ENCODE data around the gene SIPA1L3. TPM values are rescaled to one million over a fixed set of nuclear protein-coding genes. Genes with fewer than 3 reads are reported as not detected.

Gene SIPA1L3
- total RNA-seq, 2 donors from 2014 or later: 136 to 180 TPM

DNA sequence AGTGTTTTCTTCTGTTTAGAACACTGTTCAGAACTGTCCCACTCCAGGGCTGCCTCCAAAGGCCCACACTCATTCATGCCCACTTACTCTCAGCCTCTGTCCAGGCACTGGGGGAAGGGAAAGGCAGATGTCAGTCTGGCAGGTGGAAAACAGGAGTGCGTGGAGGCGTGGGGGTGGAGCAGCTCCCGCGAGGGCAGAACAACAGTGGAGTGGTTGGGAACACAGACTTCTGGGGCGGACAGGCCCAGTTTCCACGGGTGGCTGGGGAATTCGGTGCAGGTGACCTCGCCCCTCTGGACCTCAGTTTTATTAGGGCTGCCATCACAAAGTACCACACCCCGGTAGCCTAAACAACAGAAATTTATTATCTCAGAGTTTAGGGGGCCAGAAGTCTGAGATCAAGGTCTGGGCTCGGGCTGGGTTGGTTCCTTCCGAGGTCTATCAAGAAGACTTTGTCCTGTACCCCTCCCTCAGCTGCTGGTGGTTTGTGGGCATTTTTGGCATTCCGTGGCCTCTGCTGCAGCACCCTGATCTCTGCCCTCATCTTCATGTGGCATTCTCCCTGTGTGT, 59.7 kb downstream of the SIPA1L3 start:
- DNase-seq: no peak
- peak; percentile 74 for ATAC-seq
- intact Hi-C loops (cut with DNase I, micrococcal nuclease): no loop called here

DNA sequence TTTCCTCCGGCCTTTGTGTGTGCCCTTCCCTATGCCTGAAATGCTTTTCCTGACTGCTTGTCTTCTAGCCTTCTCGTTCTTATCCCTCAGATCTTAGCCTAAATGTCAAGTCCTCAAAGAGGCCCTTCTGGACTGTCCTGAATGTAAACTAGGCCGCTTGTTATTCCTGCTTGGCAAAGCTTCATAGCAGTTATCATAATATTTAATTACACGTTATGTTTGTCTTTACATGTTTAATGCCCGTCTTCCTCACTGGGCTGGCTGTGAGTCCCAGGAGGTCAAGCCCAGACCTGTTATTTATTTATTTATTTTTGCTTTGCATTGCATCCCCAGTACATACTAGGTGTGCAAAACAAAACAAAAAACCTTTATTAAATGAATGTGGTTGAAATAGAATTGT, 62.7 kb downstream of the SIPA1L3 start:
- peak; percentile 26 for ATAC-seq
- intact Hi-C loops (cut with DNase I, micrococcal nuclease): no loop called here
- DNase-seq: no peak

DNA sequence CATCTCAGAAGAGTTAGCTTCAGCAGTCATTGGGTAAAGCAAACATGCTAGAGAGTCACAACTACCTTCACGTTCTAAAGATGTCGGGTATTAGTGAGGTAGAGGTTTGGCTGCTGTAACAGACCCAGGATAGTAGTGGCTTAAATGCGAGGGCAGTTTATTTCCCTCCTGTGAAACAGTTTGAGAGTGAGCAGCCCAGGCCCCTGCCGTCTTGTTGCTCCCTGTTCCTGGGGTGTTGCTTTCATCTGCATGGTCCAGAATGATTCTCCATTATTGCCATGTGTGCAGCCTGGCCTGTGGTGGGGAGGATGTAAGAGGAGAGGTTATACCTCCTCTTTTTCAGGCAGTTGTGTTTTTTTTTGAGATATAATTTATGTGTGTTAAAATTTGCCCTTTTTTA, 63.7 kb downstream of the SIPA1L3 start:
- ATAC-seq: no peak
- no peak for DNase-seq
- intact Hi-C loops (cut with DNase I, micrococcal nuclease): no loop called here

DNA sequence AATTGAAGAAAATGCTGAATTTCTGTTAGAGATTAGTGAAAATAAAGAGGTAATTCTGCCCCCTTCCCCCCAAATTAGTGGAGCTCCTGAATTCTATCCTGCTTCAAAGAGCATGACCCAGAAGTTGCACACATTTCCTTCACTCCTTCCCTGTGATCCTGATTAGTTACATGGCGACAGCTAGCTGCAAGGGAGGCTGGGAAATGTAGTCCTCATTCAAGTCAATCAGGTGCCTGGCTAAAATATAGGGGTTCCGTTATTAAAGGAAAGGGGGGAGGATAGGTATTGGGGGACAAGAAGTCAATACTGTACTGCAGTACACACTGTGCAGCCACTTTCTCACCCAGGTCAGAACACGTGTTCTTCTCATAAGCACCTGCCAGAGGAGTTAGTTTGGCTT, 65.8 kb downstream of the SIPA1L3 start:
- ATAC-seq (no peak), DNase-seq (no peak)
- intact Hi-C loops (cut with DNase I, micrococcal nuclease): no loop called here

DNA sequence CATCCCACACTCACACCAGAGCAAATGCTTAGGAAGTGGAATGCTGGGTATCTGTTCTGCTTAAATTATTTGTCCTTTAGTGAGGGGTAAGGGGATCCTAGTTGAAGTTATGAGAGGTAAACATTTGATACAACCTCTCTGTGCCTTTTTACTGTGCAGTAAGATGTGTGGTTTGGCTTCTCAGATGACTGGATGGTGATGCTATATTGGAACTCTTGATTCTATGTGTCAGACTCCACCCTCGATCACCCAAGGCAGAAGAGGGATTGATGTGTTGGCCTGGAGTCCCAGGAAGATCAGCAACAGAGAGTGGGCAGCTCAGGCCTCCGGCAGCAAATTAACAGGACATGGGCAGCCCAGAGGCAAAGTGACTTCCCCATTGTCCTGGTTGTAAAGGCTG, 66.7 kb downstream of the SIPA1L3 start:
- DNase-seq: no peak
- peak; percentile 28 for ATAC-seq
- intact Hi-C loops (cut with DNase I, micrococcal nuclease): no loop called here

DNA sequence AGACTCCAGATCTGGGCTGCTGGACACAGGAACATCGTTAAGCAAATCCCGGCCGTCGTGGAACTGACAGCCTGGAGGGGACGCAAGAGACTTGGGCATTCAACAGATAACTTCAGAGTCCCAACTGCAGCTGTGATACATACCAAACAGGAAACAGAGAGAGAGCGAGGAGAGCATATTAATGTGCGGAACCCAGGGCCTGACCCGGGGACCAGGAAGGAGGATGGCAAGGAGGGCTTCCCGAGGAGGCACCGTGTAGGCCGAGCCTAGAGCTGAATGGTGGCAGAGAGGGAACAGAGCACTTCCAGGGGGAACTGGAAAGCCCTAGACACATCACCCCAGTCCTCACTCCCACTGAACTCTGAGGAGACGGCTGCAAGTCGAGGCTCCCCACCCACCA, 68.1 kb downstream of the SIPA1L3 start:
- no peak for ATAC-seq

DNA sequence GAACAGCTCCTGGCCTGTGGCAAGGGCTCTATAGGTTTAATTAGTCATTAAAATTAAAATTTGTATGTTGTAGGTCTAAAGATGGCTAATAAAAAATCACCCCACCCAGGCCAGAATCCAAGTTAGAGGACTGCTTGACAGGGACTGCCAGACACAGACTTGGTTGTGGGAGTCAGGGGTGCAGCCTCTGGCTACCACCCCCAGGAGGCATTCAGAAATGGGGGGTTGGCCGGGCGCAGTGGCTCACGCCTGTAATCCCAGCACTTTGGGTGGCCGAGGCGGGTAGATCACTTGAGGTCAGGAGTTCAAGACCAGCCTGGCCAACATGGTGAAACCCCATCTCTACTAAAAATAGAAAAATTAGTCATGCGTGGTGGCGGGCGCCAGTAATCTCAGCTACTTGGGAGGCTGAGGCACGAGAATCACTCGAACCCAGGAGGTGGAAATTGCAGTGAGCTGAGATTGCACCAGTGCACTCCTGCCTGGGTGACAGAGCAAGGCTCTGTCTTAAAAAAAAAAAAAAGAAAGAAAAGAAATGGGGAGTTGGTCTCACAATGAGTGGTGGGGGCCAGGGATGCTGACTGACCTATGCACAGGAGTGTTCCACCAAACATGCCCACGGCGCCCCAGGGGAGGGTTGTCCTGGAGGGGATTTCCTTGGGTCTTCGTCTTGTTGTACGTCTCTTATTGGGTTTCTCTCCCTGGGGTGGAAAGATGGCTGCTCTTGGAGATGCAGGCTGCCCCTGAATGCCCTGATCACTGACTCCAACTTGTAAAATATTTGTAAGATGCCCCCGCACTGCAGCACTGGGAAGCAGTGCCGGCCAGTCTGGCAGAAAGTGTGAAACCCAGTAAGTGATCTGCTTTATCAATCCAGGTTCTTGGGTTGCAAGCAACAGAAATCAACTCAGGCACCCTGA, 68.8 kb downstream of the SIPA1L3 start:
- DNase-seq (no peak), ATAC-seq (no peak)
- intact Hi-C loops (cut with DNase I, micrococcal nuclease): no loop called here

More for the DNA sequence above, 68.1 kb downstream of the SIPA1L3 start:
- intact Hi-C loops (cut with DNase I, micrococcal nuclease): no loop called here
- DNase-seq: no peak

DNA sequence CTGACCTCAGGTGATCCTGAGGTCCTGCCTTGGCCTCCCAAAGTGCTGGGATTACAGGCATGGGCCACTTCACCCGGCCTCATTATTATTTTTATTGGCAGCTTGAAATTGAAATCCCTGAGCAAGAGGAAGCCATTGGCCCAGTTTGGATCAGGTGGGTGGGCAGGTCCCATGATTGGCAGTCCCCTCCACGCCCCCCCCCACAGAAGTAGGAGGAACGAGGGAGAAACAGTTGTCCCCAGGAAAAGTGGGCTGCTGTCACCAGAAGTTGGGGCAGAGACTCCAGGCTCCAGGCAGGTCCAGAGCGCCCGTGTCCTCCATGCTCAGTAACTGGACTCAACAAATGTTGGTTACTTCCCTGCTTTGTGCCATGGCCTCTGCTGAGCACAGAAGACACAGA, 70.4 kb downstream of the SIPA1L3 start:
- DNase-seq (no peak), ATAC-seq (no peak)
- intact Hi-C loops (cut with DNase I, micrococcal nuclease): no loop called here

DNA sequence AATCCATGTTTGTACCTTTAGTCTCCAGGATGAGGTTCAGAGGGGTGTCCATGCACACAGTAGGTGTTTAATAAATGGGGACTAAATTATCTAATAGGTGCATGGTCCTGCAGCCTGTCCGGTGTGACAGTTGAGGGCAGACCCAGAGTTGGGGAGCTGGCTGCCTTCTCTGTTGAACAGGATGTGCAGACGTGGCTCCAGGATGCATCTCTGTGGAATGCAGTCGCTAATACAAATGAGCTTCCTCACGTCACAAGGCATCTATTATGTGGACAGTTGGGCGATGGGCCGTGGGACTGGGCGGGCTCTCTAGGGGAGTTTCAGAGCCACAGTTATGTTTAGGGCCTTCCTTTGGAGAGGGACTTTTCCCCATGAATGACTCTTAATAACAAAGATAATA, 71.0 kb downstream of the SIPA1L3 start:
- ATAC-seq (no peak), DNase-seq (no peak)
- intact Hi-C loops (cut with DNase I, micrococcal nuclease): no loop called here

DNA sequence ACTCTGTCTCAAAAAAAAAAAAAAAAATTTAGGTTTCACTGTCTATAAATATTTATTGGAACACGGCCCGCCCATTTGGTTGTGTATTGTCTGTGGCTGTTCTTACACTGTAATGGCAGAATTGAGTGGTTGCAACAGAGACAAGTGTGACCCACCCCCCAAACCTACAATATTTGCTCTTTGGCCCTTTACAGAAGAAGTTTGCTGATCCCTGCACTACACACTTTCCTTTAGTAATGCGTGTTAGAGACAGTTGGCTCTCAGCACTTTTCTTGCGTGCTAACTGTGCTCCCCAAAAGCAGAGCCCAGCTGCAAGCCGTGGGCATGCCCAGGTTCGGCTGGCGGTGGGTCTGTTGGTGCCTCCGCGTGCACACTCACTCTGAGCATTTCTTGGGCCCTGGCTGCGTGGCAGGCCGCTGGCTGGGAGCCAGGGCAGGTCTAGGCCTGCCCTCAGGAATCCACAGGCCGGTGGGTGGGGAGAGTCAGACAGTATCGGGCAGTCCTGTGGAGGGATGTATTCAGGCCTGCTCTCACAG, 72.6 kb downstream of the SIPA1L3 start:
- intact Hi-C loops (cut with DNase I, micrococcal nuclease): no loop called here
- DNase-seq: peak; percentile 40 to 58
- peak; percentile 62 for ATAC-seq

DNA sequence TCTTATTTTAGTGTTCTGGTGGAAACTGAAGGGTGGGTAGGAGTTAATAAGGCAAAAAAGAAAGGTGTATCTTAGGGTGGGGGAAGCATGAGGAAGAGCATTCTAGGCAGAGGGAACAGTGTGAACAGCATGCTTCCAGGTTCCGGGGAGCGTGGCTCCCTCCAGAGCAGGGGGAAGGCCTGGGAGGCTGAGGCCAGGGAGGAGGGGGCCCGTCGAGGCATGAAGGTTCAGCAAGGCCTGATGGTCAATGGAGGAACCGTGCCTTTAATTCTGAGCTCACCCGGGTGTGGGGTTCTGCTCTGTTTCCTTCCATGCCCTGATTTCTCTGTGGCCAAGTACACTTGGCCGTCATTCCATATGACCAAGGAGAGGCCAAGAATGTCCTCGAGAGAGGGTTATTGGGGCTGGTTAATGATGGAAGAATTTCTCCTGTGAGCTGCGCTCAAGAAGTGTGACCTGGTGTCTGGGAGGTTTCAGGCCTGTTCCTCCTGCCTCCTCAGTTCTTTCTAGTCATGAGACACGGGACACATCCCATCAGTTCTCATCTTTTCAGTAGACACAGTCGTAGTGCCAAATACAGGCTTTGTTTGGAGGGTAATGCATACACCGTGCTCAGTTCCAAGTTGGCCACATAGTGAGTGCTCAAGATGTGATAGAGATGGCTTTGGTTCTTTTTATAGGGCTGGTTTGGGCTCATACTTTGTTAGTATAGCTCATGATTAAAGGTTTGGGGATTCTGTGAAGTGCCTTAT, 73.6 kb downstream of the SIPA1L3 start:
- ATAC-seq: no peak
- intact Hi-C loops (cut with DNase I, micrococcal nuclease): no loop called here
- no peak for DNase-seq

DNA sequence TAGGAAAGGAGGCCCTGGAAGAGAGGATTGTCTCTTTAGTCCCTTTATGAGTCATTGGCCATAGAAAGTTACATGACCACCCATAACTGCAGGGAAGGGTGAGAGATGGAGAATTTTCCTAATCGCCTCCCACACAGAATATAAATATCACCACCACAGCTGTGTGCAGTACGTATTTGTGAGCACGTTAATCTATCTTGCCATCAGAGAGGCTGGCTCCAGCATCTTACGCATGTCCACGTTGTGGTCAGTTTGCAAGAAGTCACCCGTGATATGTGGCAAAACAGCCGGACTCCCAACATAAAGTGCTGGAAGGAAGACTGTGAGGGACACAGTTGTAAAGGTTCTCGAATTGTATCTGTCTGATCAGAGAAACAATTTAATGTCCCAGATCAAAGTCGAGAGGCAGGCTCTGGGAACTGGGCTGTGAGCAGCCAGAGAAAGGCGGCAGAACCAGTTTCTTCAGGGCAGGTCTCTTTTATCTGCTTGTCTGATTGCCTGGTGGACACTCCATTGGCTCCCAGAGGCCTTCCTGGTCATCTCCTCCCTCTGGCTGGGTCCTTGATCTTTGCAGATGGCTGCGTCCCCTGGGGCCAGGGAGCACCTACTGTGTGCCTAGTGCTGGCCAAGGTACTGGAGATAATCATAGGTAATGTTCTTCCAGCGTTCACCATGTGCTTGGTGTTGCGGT, 74.9 kb downstream of the SIPA1L3 start:
- peak; percentile 94 for ATAC-seq
- peak; percentile 68 to 77 for DNase-seq
- intact Hi-C loops (cut with DNase I, micrococcal nuclease): no loop called here

DNA sequence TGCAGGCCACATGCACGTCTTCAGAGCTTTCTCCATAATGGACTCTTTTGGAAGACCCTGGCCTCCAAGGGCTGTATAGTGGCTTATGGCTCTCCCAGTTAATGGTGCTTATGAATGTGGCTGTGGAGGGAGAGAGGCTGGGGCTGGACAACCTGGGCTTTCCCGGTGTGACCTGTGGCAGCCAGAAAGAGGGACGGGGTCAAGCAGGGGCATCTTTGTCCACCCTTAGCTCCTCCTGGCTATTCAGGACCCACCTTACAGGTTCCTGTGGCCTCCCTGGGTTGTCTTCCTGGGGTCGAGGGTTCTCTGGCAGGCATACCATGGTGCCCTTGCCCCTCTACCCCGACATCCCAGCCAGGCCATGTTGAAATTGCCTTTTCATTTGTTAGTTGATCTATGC, 75.6 kb downstream of the SIPA1L3 start:
- no peak for DNase-seq
- no peak for ATAC-seq
- intact Hi-C loops (cut with DNase I, micrococcal nuclease): no loop called here

DNA sequence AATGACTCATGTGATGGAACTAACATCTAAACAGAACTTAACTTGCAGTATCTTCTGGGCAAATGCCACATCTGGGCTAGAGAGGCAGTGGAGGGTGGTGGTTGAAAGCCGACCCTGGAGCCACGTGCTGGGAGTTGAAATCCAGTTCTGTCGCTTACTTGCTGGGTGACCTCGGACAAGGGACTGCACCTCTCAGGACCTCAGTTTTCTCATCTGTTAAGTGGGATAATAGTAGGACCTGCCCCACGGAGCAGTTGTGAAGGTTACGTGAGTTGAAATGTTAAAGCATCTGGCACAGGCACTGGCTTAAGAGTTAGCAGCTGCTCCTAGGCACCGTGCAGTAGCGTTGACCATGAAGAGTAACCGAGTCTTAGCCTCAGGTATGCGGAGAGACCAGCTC, 76.1 kb downstream of the SIPA1L3 start:
- intact Hi-C loops (cut with DNase I, micrococcal nuclease): no loop called here
- ATAC-seq: no peak
- DNase-seq: no peak

DNA sequence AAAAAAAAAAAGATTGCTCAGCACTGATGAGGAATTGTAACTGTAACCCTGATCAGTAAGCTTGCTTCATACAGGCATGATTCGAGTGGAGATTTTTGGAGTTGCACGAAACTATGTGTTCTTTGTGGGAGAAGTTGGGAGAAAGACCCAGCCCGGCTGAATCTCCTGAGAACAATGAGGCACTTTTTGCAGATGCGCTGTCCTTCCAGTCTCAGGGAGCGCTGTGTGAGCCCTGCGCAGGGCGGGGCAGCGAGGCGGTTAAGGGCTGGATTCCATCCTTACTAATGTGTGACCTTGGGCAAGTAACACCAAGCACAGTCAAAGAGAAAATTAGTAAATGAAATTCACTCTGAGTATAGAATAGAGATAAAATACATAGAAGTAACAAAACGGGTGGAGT, 76.9 kb downstream of the SIPA1L3 start:
- ATAC-seq (no peak), DNase-seq (no peak)
- intact Hi-C loops (cut with DNase I, micrococcal nuclease): no loop called here

DNA sequence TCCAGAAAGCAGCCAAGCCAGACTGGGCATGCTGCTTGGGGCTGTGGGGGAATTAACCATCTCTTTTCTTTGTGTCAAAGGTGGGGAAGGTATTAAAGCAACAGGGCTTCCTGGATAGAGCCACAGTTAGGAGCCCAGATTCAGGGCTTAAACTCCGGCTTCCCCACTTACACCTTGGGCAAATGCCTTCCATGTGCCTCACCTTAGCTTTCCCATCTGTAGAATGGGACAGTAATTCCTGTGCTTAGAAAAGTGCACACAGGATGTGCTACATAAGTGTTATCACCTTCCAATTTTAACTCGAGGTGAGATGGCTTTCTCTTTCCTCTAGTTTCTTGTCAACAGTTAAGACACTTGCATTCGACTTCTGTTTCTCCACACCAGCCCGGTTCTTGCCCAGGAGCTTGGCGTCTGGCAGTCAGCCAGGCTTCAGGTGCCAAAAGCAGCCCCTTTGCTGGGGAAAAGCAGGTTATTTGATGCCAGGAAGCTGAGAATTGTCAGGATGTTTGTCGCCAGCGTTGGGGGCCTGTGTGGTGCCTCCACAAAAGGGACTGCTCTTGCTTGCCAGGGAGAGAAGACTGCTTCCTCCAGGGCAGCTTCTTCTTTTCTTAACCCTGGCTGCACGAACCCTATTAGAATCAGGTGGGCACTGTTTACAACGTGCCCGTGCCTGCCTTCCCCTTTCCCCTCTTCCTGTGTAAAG, 79.2 kb downstream of the SIPA1L3 start:
- no peak for DNase-seq

DNA sequence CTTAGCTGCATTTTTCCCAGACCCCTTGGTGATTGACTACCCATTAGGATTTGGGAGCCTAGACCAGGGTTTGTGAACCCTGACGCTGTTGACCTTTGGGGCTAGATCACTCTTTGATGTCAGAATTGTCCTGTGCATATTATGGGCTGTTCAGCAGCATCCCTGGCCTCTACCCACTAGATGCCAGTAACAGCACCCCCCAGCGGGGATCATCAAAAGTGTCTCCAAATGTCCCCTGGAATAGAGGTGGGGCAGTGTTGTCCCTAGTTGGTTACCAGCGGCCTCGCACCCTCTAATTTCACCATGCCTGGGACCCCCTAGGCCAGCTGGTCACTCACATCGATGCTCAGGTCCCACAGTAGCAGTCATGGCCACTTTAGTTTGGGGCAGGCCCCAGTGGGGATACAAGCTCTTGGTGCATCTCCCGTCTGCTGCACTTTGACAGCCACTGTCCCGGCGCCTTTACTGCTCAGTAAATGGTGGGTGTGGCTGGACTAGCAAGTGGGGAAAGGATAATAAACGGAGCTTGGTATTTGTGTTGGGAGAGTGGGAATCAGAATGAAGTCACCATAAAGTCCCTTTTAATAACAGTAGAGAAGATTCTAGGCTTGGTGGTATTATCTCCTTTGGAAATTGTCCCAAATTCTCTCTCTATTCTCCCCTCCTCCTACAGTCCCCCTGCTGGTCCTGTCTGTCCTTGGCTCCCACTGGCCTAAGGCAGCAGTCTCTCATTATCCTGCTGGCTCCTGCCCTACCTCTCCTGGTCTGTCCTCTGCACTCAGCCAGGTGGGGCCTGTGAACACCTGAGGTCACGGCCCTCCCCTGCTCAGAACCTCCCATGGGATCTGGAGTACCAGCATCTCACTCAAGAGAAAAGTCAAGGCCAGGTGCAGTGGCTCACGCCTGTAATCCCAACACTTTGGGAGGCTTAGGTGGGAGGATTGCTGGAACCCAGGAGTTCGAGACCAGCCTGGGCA, 80.6 kb downstream of the SIPA1L3 start:
- peak; percentile 87 for ATAC-seq
- peak; percentile 64 to 67 for DNase-seq
- intact Hi-C loops (cut with DNase I, micrococcal nuclease): no loop called here

More for the DNA sequence above, 79.2 kb downstream of the SIPA1L3 start:
- no peak for ATAC-seq
- intact Hi-C loops (cut with DNase I, micrococcal nuclease): no loop called here

Data from left colon (tissue), 2 donors.